Esophagus muscularis mucosa (tissue), 4 donors: ENCODE measurements around the gene BRD1. TPM values are rescaled to one million over a fixed set of nuclear protein-coding genes. Genes with fewer than 3 reads are reported as not detected.
A peak's percentile ranks its signal among the peaks of the same experiment; 100 is the strongest.

Experiments
- DNase-seq: peaks from one replicate; pipeline ENCODE4 v3.0.0-alpha.2; 2017; ENCODE audit errors: extremely low spot score
- H3K27ac ChIP-seq, 4 donors: fragments of 200-600 bp; sonication (generic); replicated peaks in 1 of 4; 1 replicate in 3 of 4; 2 replicates in 1 of 4; pipeline ENCODE4 v1.5.1; 2016 to 2019; ENCODE audit warnings: mild to moderate bottlenecking in 1 of 4
- H3K27me3 ChIP-seq, 4 donors: fragments of 200-600 bp; sonication (generic); one replicate each; pipeline versions ENCODE4 v1.5.1 to v1.6.0; 2016 to 2019
- H3K36me3 ChIP-seq, 4 donors: fragments of 200-600 bp; sonication (generic); one replicate each; pipeline ENCODE4 v1.5.1; 2016 to 2019
- H3K4me1 ChIP-seq, 4 donors: fragments of 200-600 bp; sonication (generic); one replicate each; pipeline ENCODE4 v1.5.1; 2016 to 2019
- H3K4me3 ChIP-seq, 4 donors: fragments of 200-600 bp; sonication (generic); 1 replicate in 2 of 4; 2 replicates in 2 of 4; pipeline ENCODE4 v1.5.1; 2016 to 2019; ENCODE audit warnings: mild to moderate bottlenecking in 4 of 4, moderate library complexity in 1 of 4
- H3K9me3 ChIP-seq, 4 donors: fragments of 200-600 bp; sonication (generic); 1 replicate in 3 of 4; 2 replicates in 1 of 4; pipeline ENCODE4 v1.5.1; 2016 to 2019
- EP300 ChIP-seq: sonication (generic); formaldehyde crosslinking; IDR thresholded peaks from one replicate; pipeline ENCODE4 v1.6.1; 2017; ENCODE audit warnings: antibody characterized with exemption
- POLR2A ChIP-seq: fragments of 450-650 bp; IDR thresholded peaks from one replicate; pipeline ENCODE4 v1.6.1; 2017; ENCODE audit warnings: antibody characterized with exemption, moderate library complexity, mild to moderate bottlenecking, low read depth
- POLR2AphosphoS5 ChIP-seq, 2 donors: sonication (generic); formaldehyde crosslinking; IDR thresholded peaks; one replicate each; pipeline ENCODE4 v1.6.1; 2017; ENCODE audit warnings: antibody characterized with exemption in 2 of 2
- whole genome bisulfite sequencing: methylation state at CpG from one replicate; pipeline ENCODE4 v1.1.5; 2018; 5-methylcytosine and 5-hydroxymethylcytosine counted together
- intact Hi-C: fragments of 100-400 bp; cut with DNase I; formaldehyde crosslinking; loops from one replicate; pipeline ENCODE4 v1.15.1; 2023
- total RNA-seq, 4 donors: library from RNA; depleted of rRNA; stranded (reverse); fragments of >200 nt; gene quantifications; one replicate each; pipeline versions ENCODE4 v1.1.0 to v1.2.1, GENCODE V29; 2016
- TF ChIP-seq, protein P1 (sequence below), 3 experiments: fragments of 200-600 bp in 2 of 3; fragments of 450-650 bp in 1 of 3; sonication (generic) in 2 of 3; IDR thresholded peaks; one replicate each; pipeline ENCODE4 v1.5.1; 2017 to 2019; ENCODE audit warnings: antibody characterized with exemption in 3 of 3, mild to moderate bottlenecking in 2 of 3, moderate library complexity in 1 of 3

The BRD1 gene
- total RNA-seq, 4 donors from 2014 or later: 36.5 to 54.1 (median 51.4) TPM

DNA sequence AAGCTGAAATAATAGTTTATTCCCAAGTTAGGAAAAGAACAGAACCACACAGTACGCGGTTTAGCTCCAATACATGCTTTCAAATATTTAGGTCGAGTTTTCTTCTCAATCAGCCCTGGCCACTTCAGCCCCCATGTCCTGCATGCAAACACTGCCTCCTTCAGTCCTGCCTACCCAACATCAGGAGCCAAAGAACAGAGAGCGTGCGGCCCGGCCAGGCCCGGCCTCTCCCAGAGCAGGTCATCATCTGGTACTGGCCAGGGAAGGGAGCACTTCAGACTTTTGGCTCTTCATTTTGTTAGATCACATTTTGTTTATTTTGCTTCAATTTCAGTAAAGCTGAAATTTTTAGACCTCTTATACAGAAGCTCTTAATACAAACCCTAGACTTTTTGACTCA, 6.7 kb downstream of the BRD1 start:
- WGBS: 37% methylated on average over 7 of the region's 7 CpGs
- peaks cover 49 to 87% (median 78%) of the 10 kb centered on the region in 4 donors for H3K4me1 ChIP-seq
- intact Hi-C loops: no loop called here

DNA sequence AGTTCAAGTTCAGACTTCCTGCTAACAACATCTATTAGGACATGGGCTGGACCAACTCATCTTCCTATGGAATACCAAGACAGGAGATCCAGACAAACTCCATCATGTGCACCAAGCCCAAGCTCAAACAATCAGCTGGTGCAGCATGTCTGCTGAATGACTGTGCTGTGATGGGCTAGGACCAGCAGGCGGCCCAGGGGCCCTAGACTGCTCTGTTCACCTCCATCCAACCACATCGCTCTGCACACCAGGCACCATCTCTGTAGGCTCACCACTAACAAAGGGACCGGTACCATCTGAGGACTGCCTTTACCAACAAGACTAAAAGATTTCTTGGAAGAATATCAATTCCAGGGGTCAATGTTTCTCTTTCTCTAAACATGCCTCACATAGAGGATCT, 10.3 kb downstream of the BRD1 start:
- TF ChIP-seq EP300 (no peak), POLR2A (no peak), POLR2AphosphoS5 (IDR thresholded peaks at IDR 0.05) (no peak)
- TF ChIP-seq, protein P1, sequence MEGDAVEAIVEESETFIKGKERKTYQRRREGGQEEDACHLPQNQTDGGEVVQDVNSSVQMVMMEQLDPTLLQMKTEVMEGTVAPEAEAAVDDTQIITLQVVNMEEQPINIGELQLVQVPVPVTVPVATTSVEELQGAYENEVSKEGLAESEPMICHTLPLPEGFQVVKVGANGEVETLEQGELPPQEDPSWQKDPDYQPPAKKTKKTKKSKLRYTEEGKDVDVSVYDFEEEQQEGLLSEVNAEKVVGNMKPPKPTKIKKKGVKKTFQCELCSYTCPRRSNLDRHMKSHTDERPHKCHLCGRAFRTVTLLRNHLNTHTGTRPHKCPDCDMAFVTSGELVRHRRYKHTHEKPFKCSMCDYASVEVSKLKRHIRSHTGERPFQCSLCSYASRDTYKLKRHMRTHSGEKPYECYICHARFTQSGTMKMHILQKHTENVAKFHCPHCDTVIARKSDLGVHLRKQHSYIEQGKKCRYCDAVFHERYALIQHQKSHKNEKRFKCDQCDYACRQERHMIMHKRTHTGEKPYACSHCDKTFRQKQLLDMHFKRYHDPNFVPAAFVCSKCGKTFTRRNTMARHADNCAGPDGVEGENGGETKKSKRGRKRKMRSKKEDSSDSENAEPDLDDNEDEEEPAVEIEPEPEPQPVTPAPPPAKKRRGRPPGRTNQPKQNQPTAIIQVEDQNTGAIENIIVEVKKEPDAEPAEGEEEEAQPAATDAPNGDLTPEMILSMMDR (IDR thresholded peaks at IDR 0.05): no peak
- no peak for DNase-seq
- Histone ChIP-seq H3K27ac (no peak overlapping the region), H3K9me3 (no peaks in the 10 kb centered on the region), H3K36me3 (peaks cover 26 to 85% (median 66%) of the 10 kb centered on the region in 4 donors), H3K4me3 (no peak overlapping the region), H3K27me3 (no peaks in the 10 kb centered on the region), H3K4me1 (peaks cover 55 to 87% (median 79%) of the 10 kb centered on the region in 4 donors)
- intact Hi-C loops: no loop called here
- WGBS: 89% methylated on average over 3 of the region's 3 CpGs

More for the DNA sequence above, 6.7 kb downstream of the BRD1 start:
- H3K27me3 ChIP-seq: no peaks in the 10 kb centered on the region
- DNase-seq: no peak
- no peaks in the 10 kb centered on the region for H3K9me3 ChIP-seq
- peak overlapping the region in 1 of 4 donors; percentile 17 for H3K27ac ChIP-seq
- TF ChIP-seq EP300 (no peak), POLR2AphosphoS5 (IDR thresholded peaks at IDR 0.05) (no peak)
- TF ChIP-seq, protein P1 (IDR thresholded peaks at IDR 0.05): peak in 1 of 3 experiments; percentile 31
- H3K36me3 ChIP-seq: peaks cover 43 to 91% (median 80%) of the 10 kb centered on the region in 4 donors
- H3K4me3 ChIP-seq: no peak overlapping the region

DNA sequence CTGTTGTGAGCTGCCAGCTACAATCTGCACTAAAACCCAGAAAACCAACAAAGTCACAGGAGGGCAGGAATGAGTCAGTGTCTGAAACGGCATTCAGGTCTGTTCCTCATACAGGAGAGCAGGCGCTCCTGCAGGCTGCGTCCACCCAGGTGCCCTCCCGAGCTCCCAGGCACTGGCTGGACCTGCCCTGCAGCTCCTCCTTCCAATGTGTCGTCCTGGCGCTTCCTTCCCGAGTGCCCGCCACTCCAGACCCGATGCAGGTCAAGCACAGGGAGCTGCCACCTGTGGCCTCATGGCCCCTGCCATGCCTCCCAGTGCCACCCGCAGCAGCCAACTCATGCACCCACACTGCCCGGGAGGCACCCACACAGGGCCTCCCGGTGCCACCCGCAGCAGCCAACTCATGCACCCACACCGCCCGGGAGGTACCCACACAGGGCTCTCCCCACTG, 12.0 kb downstream of the BRD1 start:
- WGBS: 65% methylated on average over 7 of the region's 15 CpGs
- TF ChIP-seq EP300 (no peak), POLR2A (no peak), POLR2AphosphoS5 (IDR thresholded peaks at IDR 0.05) (no peak)
- TF ChIP-seq, protein P1 (IDR thresholded peaks at IDR 0.05): no peak
- Histone ChIP-seq H3K4me1 (peaks cover 49 to 85% (median 76%) of the 10 kb centered on the region in 4 donors), H3K27me3 (no peaks in the 10 kb centered on the region), H3K4me3 (no peak overlapping the region), H3K9me3 (no peaks in the 10 kb centered on the region), H3K36me3 (peaks cover 17 to 71% (median 53%) of the 10 kb centered on the region in 4 donors), H3K27ac (no peak overlapping the region)
- intact Hi-C loops: no loop called here
- DNase-seq: no peak

DNA sequence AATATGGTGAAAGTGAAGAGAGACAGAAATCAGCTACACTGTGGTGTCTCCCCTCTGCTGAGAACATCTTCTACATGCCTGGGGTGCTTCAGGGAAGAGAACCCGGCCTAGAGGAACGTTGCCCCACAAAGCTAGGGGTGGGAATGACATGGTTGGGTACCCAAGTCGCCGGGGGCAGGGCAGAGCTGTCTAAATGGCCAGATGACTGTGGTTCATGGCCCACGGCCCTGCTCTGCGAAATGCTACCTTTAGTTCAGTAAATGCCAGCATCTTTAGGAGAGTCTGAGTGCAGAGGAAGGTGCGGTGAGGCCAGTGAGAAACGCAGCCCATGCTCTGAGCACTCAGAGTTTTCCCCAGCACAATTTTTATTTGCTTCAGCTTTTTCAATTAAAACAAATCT, 12.8 kb downstream of the BRD1 start:
- H3K4me1 ChIP-seq: peaks cover 48 to 85% (median 77%) of the 10 kb centered on the region in 4 donors
- 81% methylated on average over 6 of the region's 8 CpGs for WGBS
- no peaks in the 10 kb centered on the region for H3K27me3 ChIP-seq
- intact Hi-C loops: no loop called here
- TF ChIP-seq, protein P1 (IDR thresholded peaks at IDR 0.05): no peak
- TF ChIP-seq EP300 (no peak), POLR2A (no peak), POLR2AphosphoS5 (IDR thresholded peaks at IDR 0.05) (no peak)
- DNase-seq: no peak
- peaks cover 17 to 63% (median 46%) of the 10 kb centered on the region in 4 donors for H3K36me3 ChIP-seq
- H3K4me3 ChIP-seq: no peak overlapping the region
- no peak overlapping the region for H3K27ac ChIP-seq
- no peaks in the 10 kb centered on the region for H3K9me3 ChIP-seq

DNA sequence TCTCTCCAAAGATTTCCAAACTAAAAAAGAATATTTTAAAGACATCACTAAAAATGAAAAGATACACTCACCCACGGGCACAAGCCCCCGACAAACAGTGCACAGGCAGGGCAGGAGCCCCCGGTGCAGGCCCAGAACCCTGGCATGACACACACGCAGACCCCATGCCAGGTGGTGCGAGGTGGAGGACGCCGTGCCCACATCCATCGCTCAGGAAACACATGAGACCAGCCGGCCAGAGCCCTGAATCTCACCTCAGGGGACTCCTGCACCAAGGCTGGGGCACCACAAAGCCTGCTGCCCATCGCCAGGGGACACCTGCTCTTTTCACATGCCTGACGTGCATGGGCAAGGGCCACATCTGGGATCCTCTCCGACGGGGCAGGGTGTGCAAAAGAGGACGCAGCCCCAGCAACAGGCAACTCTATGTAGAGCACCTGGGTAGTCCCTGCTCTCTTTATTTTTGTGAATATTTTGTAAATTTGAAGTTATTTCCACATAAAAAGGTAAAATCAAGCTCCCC, 13.4 kb downstream of the BRD1 start:
- no peak for DNase-seq
- TF ChIP-seq POLR2AphosphoS5 (IDR thresholded peaks at IDR 0.05): no peak
- TF ChIP-seq EP300: no peak
- no peak for TF ChIP-seq POLR2A
- TF ChIP-seq, protein P1 (IDR thresholded peaks at IDR 0.05): no peak
- intact Hi-C loops: no loop called here
- Histone ChIP-seq H3K4me1 (peaks cover 49 to 88% (median 81%) of the 10 kb centered on the region in 4 donors), H3K36me3 (peaks cover 15 to 57% (median 40%) of the 10 kb centered on the region in 4 donors), H3K4me3 (no peak overlapping the region), H3K27me3 (no peaks in the 10 kb centered on the region), H3K9me3 (no peaks in the 10 kb centered on the region), H3K27ac (no peak overlapping the region)
- WGBS: 94% methylated on average over 9 of the region's 14 CpGs
